AG08395 (cell line): ENCODE results near the gene MMS19.
"Not testable (repeated sequence)": the region's sequence is repeated elsewhere in the genome, so short reads cannot be mapped to it uniquely, and the experiment has no call there.

ENCODE experiments used
- DNase-seq: peaks from one replicate; pipeline ENCODE4 v3.0.0; 2012; ENCODE audit warnings: mixed read lengths, low spot score

MMS19 gene

DNA sequence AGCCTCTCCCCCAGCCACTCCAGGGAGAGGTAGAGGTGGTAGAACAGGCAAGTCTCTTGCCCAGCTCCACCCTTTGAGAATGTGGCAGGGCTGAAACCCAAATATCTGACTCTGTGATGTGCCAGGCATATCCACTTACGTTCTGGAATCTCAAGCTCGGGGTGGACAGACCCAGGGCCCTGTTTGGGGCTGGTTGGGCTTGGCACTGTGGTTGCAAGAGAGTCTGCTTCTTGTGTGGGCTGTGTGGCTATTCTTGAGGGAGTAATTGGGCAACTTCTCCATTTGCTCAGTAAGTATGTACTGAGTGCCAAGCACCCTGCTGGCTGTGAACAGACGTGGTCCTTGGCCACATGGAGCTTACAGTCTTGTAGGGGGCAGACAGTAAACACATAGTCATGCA, 5.2 kb upstream of the MMS19 start:
- no peak for DNase-seq

DNA sequence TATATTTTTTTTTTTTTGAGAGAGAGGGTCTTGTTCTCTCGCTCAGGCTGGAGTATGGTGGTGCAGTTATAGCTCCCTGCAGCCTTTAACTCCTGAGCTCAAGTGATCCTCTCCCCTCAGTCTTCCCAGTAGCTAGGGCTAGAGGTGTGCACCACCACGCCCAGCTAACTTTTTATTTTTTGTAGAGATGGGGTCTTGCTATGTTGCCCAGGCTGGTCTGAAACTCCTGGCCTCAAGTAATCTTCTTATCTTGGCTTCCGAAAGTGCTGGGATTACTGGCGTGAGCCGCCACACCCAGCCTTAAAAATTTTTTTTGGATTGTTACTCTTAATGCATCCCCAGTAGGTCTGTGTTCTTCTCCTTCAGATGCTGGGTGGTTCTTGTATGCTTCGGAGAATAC, 4.7 kb upstream of the MMS19 start:
- no peak for DNase-seq

DNA sequence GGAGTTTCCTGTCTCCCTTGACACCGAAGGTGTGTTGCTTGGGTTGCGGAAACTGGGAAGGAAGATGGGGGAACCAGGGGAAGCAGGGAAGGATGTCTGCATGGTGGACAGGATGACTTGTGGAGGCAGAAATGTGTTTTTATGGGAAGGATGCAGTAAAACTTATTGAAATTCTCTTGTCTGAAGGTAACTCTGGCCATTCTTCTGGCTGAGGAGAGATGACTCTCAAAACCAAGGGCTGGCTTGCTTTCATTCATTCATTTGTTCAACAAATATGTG, 2.0 kb upstream of the MMS19 start:
- no peak for DNase-seq

DNA sequence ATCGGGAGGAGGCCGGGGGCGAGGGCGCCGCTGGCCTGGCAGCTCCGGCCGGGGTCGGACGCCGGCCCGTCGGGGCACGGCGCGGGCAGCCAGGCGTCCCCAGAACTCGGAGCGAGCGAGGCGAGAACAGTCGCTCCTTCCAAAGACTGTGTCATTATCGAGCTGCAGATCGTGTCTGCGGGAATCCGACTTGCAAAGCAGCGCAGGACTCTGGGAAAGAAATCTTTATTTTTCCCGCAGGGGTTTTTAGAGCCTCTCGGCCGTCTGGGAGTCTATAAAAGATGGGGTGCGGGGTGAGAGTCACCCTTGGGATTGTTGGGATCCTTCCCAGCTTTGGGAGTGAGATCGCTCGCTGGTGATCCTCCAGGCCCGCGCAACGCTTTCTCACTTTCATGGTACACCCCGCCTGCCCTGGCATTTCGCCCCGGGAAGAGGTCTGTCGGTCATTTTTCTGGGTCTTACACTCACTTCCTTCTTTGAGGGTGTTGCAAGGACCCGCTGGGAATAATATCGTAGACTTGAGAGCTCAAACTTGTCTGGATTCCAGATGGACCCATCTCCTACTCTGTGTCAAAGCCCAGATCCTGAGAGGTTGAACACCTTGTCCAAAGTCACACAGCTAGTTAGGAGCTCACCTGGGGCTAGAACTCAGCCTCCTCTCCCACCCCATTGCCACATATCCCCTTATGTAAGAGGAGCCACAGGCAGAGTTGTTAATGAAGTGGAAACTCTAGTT, 1.5 kb upstream of the MMS19 start:
- DNase-seq = peak; percentile 56

GRCh38 chr10:97498841-97499560, 779 bp upstream of the MMS19 start, which contains the start of gene UBTD1:
Gene UBTD1, plus strand, starts transcription at chr10:97498924. Its CDS starts 280 bp downstream, at chr10:97499204.
- peak; percentile 32 for DNase-seq

- DNase-seq = peak; percentile 84
Observed at GRCh38 chr10:97497572-97498075, 598 bp downstream of the MMS19 start.

GRCh38 chr10:97494863-97495506, 3.2 kb downstream of the MMS19 start:
- no peak for DNase-seq

DNA sequence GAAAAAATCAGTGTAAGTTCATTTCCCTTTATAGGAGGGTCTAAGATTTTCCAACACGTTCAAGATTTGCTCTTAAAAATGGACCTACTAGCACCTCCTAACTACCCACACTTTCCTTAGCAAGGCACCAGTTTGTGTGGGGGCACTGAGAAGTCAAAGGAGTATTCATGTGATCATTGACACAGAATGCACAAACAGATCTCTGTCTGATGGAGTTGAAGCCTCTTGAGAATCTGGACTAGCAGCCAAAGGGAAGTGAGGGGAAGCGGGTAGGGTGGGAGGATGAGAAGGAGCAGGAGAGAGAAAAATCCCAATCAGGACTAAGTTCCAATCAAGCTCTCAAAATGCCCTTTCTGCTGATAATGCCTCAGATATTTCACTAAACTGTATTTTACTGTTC, 4.1 kb downstream of the MMS19 start:
- no peak for DNase-seq

- no peak for DNase-seq
Observed at GRCh38 chr10:97490592-97490991, 7.6 kb downstream of the MMS19 start.

DNA sequence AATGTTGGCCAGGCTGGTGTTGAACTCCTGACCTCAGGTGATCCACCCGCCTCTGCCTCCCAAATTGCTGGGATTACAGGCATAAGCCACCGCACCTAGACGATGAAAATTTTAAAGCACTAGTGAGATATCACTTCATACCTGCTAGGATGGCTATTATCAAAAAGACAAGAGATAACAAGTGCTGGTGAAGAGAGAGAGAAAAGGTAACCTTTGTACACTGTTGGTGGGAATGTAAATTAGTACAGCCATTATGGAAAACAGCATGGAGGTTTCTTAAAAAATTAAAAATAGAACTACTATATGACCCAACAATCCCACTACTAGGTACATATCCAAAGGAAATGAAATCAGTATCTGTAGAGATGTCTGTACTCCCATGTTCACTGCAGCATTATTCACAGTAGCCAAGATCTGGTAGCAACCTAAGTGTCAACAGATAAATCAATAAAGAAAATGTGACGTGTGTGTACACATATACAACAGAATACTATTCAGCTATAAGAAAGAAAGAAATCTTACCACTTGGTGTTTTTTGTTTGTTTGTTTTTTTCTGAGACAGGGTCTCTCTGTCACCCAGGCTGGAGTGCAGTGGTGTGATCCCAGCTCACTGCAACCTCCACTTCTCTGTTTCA, 12.5 kb downstream of the MMS19 start:
- no peak for DNase-seq

- DNase-seq = no peak
Observed at GRCh38 chr10:97483921-97484320, 14.3 kb downstream of the MMS19 start.

DNA sequence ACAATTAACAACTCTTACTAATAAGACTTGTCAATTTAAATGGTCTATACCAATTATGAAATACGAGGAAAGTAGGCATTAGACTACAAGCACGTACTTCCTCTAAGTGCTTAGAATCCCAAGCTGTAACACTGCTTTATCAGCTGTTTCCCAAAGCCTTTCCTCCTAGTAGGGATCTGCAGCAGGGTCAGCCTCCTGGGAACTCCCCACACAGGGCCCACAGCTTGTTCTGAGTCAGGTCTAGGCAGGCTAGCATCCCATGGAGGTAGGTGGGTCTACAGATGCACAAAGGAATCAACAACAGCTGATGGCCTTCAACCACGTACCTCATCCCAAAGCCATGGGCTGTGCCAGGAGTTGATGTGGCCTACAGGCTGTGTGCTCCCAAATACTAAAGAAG, 14.7 kb downstream of the MMS19 start:
- no peak for DNase-seq

- no peak for DNase-seq
Observed at GRCh38 chr10:97482381-97482780, 15.8 kb downstream of the MMS19 start.

GRCh38 chr10:97481071-97481470, 17.2 kb downstream of the MMS19 start:
- no peak for DNase-seq

- DNase-seq = no peak
Observed at GRCh38 chr10:97479939-97480338, 18.3 kb downstream of the MMS19 start.

- DNase-seq = not testable (repeated sequence)
Observed at GRCh38 chr10:97479410-97479809, 18.8 kb downstream of the MMS19 start.

DNA sequence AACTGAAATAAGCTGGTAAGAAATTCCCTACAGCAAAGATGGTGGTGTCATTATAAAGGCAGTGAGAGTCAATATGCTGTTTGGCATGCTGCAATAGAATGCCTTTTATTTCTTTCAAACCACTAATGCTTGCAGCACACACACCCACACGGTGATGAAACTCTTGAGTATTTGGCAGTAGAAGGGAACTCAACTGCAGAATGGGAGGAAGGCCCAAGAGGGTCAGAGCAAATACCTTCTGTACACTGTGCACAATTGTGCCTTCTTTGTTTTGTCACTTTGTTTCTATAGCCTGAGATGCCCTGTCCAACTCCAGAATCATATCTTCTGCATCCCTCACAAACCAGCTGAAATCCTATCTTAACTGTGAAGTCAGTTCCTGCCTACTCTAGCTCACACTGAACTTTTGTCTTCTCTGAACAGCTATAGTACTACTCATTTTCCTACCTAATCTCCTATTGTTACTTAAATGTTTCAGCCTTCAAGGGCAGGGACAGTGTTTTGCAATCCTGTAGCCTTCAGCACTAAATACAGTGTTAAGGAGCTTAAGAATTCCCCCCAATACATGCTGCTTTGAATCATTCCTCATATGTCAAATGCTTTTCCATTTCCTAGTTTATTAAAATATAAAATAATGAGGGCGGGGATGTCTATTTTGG, 22.2 kb downstream of the MMS19 start:
- peak; percentile 75 for DNase-seq

DNA sequence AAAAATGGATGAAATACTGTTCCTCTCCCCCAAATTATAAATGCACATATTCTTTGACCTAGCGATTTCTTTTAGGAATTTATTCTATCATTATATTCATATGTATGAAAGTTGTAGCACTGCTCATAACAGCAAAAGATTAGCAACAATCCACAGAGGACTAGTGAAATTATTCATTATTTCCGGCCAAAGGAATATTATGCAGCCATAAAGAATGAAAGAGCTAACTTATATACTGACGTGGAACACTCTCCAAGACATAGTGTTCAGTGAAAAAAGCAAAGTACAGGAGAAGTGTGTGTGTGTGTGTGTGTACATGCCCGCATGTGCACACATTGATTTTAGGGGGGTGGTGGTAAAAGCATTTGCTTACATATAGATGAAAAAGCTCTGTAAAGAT, 23.3 kb downstream of the MMS19 start:
- no peak for DNase-seq

GRCh38 chr10:97468781-97469180, 29.4 kb downstream of the MMS19 start:
- DNase-seq = not testable (repeated sequence)

DNA sequence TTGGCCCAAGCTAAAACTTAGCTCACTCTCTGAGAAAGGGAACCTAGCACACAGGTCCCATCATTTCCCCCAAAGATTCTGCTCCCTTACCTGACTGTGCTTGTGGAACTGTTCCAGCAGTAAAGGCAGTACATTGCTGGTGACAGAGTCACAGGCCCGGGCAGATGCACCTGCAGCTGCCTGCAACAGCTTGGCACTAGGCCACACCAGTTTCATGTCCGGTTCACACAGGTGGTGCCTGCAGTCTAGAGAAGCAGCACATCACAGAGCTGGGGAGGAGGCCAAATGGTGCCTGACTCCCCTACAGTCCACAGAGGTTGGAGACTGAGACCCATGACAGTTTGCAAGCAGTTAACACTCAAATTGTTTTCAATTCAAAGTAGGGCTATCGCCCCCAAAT, 30.1 kb downstream of the MMS19 start:
- no peak for DNase-seq

DNA sequence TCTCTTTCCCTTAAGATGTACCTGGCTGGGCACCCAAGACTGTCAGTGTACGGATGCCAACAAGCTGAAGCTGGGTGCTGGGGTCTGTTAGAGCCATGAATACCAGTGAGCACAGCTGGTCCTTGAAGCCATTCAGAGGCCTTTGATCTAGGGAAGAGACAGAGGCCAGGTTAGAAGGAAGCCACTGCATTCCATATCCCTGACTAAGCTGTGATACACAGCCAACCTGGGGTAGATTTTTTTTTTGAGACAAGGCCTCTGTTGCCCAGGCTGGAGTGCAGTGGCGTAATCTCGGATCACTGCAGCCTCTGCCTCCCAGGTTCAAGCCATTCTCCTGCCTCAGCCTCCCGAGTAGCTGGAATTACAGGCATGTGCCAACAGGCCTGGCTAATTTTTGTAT, 31.5 kb downstream of the MMS19 start:
- DNase-seq = no peak

GRCh38 chr10:97465982-97466381, 32.2 kb downstream of the MMS19 start:
- no peak for DNase-seq
